K562 (cell line): Measurements from ENCODE around the gene TTLL10. TPM values are rescaled to one million over a fixed set of nuclear protein-coding genes. Genes with fewer than 3 reads are reported as not detected.

Experiments
- AFF4 ChIP-seq: sonication (generic); formaldehyde crosslinking; IDR thresholded peaks from 2 replicates; pipeline ENCODE4 v1.8.0; 2023; ENCODE audit warnings: mild to moderate bottlenecking, missing genetic modification reagents
- CEBPB ChIP-seq: fragments of 450-650 bp; IDR thresholded peaks from 2 replicates; pipeline ENCODE4 v1.6.1; 2016; ENCODE audit warnings: missing genetic modification characterization, missing compliant biosample characterization
- CREB1 ChIP-seq, 2 experiments: sonication (generic) in 1 of 2; formaldehyde crosslinking in 1 of 2; IDR thresholded peaks; 2 replicates each; pipeline versions ENCODE4 v1.6.1 to v1.8.0; 2012 to 2022; ENCODE audit warnings: inconsistent platforms in 1 of 2, mild to moderate bottlenecking in 1 of 2, missing genetic modification reagents in 1 of 2, moderate library complexity in 1 of 2
- FOXK2 ChIP-seq, 2 experiments: fragments of 450-650 bp; IDR thresholded peaks in 1 of 2; conservative IDR thresholded peaks in 1 of 2; 2 replicates each; pipeline ENCODE4 v1.6.1; 2016; ENCODE audit warnings: low read depth in 2 of 2, mild to moderate bottlenecking in 1 of 2
- GATAD2A ChIP-seq: fragments of 450-650 bp; IDR thresholded peaks from 2 replicates; pipeline ENCODE4 v1.6.1; 2017
- MEF2A ChIP-seq: IDR thresholded peaks from 2 replicates; pipeline ENCODE4 v1.6.1; 2011; ENCODE audit warnings: low read depth, mild to moderate bottlenecking, low read length, moderate library complexity; ENCODE audit not compliant: control insufficient read depth
- NFIX ChIP-seq: fragments of 250-450 bp; sonication (Bioruptor Pico); IDR thresholded peaks from 2 replicates; pipeline ENCODE4 v1.4.0; 2020; ENCODE audit warnings: low read depth, mild to moderate bottlenecking, moderate library complexity
- PHF20 ChIP-seq: fragments of 450-650 bp; IDR thresholded peaks from 2 replicates; pipeline ENCODE4 v1.6.1; 2018; ENCODE audit not compliant: partially characterized antibody
- PHTF2 ChIP-seq: fragments of 250-450 bp; sonication (Bioruptor Pico); IDR thresholded peaks from 2 replicates; pipeline ENCODE4 v1.5.0; 2021; ENCODE audit warnings: mild to moderate bottlenecking
- PRMT5 ChIP-seq: sonication (generic); formaldehyde crosslinking; IDR thresholded peaks from 2 replicates; pipeline ENCODE4 v1.5.0; 2020; ENCODE audit warnings: missing genetic modification reagents
- ZEB2 ChIP-seq: fragments of 450-650 bp; IDR thresholded peaks from 2 replicates; pipeline ENCODE4 v1.6.1; 2016
- ZNF165 ChIP-seq: fragments of 250-450 bp; sonication (Bioruptor Pico); IDR thresholded peaks from 2 replicates; pipeline ENCODE4 v1.4.0; 2020; ENCODE audit warnings: borderline replicate concordance
- ZNF639 ChIP-seq, 2 experiments: fragments of 200-800 bp in 1 of 2; sonication (Bioruptor generic) in 1 of 2; sonication (generic) in 1 of 2; formaldehyde crosslinking in 1 of 2; IDR thresholded peaks in 1 of 2; conservative IDR thresholded peaks in 1 of 2; 2 replicates each; pipeline versions ENCODE4 v1.5.0 to v1.6.1; 2016 to 2020; ENCODE audit warnings: missing compliant biosample characterization in 1 of 2, missing genetic modification characterization in 1 of 2, missing genetic modification reagents in 1 of 2
- ZNF699 ChIP-seq: fragments of 250-450 bp; sonication (Bioruptor Pico); IDR thresholded peaks from 2 replicates; pipeline ENCODE4 v1.8.0; 2021; ENCODE audit warnings: mild to moderate bottlenecking, moderate library complexity; ENCODE audit not compliant: insufficient replicate concordance
- polyA plus RNA-seq, 8 experiments: library from polyadenylated mRNA; depleted of rRNA in 4 of 8; stranded (reverse) in 5 of 8; unstranded in 3 of 8; fragments of >200 nt; fragmentation: Nextera tagmentation in 2 of 8; fragmentation: Illumina TruSeq in 1 of 8; extraction: Ambion mirVana in 2 of 8; extraction: Trizol in 1 of 8; gene quantifications; 2 replicates each; pipeline versions ENCODE4 v1.2.1 to v1.2.3, GENCODE V29; 2011 to 2014; ENCODE audit warnings: inconsistent platforms in 1 of 8, missing spikeins in 1 of 8
- total RNA-seq, 7 experiments: library from RNA; depleted of rRNA in 6 of 7; stranded (reverse); fragments of >200 nt in 6 of 7; fragmentation: Illumina TruSeq in 2 of 7; extraction: Trizol in 2 of 7; gene quantifications; 2 replicates each; pipeline versions ENCODE4 v1.2.1 to v1.2.3, GENCODE V29; 2011 to 2021; ENCODE audit warnings: low replicate concordance in 1 of 7
- TF ChIP-seq, protein P1 (sequence below): sonication (generic); formaldehyde crosslinking; IDR thresholded peaks from 2 replicates; pipeline ENCODE4 v1.4.0; 2020; ENCODE audit warnings: mild to moderate bottlenecking, missing genetic modification reagents

Gene TTLL10
- total and polyA plus RNA-seq, 9 of the 15 experiments (the other 6 are each of a cell fraction or from before 2014, with no cell fraction given) = not detected

DNA sequence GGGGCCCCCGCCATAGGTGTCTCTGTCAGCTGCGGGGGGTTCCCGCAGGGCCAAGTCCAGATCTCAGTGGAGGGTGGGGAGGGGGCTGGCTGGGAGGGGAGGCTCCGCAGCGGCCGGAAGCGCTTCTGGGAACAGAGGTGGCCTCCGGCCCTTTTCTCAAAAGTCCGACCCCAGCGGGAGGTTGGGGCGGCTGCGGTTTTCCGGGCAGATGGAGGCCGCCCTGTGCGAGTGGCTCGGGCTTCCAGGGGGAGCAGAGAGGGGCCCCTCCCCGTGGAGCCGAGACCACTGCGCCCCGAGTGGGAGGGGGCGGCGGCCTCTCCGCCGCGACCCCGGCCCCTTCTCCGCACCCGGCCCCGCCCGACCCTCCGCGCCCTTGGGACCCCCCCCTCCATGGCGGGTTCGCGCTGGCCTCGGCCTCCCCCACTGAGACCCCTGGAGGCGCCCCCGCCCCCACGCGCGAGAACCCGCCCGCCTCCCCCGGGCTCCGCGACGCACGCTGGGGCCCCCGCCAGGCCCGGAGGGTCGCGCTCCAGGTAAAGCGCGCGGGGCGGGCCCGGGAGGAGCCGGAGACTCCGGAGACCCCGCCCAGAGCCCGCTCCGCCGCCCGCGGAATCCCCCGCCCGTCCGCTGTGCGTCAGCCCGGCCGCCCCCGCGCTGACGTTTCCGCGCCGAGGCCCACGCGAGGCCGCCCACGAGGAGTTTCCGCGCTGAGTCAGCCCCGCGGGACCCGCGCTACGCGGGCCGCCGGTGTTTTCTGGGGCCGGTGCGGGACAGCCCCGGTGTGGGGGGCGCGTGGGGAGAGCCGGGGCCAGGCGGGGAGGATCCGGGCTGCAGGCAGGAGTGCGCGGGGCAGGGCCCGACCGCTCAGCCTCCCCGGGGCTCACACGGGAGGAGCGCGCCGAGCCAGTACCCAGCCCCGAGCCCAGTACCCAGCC lies 27.5 kb downstream of the TTLL10 start (continued):
- TF ChIP-seq ZNF639 (CRISPR knock-in tag; conservative IDR thresholded peaks at IDR 0.05 in 1 of 2, IDR thresholded peaks at IDR 0.05 in 1 of 2) = peak in 1 of 2 experiments; percentile 90; a peak in 2 of 4 replicates
- no peak for TF ChIP-seq PRMT5 (CRISPR knock-in tag)
- no peak for TF ChIP-seq ZNF165 (CRISPR knock-in tag)
- TF ChIP-seq PHF20 = peak; percentile 26
- no peak for TF ChIP-seq PHTF2 (CRISPR knock-in tag)
- TF ChIP-seq NFIX (CRISPR knock-in tag) = no peak
- no peak for TF ChIP-seq MEF2A
- TF ChIP-seq AFF4 = peak; percentile 68; the same call in 1 of the 2 replicates
- TF ChIP-seq, protein P1, sequence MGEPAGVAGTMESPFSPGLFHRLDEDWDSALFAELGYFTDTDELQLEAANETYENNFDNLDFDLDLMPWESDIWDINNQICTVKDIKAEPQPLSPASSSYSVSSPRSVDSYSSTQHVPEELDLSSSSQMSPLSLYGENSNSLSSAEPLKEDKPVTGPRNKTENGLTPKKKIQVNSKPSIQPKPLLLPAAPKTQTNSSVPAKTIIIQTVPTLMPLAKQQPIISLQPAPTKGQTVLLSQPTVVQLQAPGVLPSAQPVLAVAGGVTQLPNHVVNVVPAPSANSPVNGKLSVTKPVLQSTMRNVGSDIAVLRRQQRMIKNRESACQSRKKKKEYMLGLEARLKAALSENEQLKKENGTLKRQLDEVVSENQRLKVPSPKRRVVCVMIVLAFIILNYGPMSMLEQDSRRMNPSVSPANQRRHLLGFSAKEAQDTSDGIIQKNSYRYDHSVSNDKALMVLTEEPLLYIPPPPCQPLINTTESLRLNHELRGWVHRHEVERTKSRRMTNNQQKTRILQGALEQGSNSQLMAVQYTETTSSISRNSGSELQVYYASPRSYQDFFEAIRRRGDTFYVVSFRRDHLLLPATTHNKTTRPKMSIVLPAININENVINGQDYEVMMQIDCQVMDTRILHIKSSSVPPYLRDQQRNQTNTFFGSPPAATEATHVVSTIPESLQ (CRISPR knock-in tag) = no peak
- peak; percentile 87 for TF ChIP-seq CREB1 (IDR thresholded peaks at IDR 0.05)
- TF ChIP-seq CREB1 (CRISPR knock-in tag; IDR thresholded peaks at IDR 0.05) = peak; percentile 66
- TF ChIP-seq ZEB2 = no peak
- peak; percentile 99 for TF ChIP-seq GATAD2A
- TF ChIP-seq CEBPB (tag) = no peak
- TF ChIP-seq ZNF699 (CRISPR knock-in tag) = no peak
- no peak for TF ChIP-seq FOXK2 (conservative IDR thresholded peaks at IDR 0.05 in 1 of 2, IDR thresholded peaks at IDR 0.05 in 1 of 2; ENCODE audit: low read depth in 2 of 2)
